ENCODE measurements around the gene MICU1. TPM values are rescaled to one million over a fixed set of nuclear protein-coding genes. Genes with fewer than 3 reads are reported as not detected.

The MICU1 gene
- total RNA-seq, 1 experiment from 2014 or later, result 70.5 TPM

GRCh38 chr10:72667207-72667864, 41.5 kb upstream of the MICU1 start:
- Histone ChIP-seq H3K4me2 (no peak overlapping the region), H4K20me1 (ENCODE audit: insufficient read depth) (no peaks in the 10 kb centered on the region), H3F3A (ENCODE audit: insufficient read depth, low read depth) (peaks cover 15% of the 10 kb centered on the region; the same call in 1 of the 2 replicates), H3K27ac (no peak overlapping the region), H2AFZ (no peak overlapping the region; the same call in 1 of the 2 replicates), H3K79me2 (ENCODE audit: low read depth) (no peaks in the 10 kb centered on the region), H3K27me3 (ENCODE audit: insufficient read depth, low read depth) (no peaks in the 10 kb centered on the region), H3K4me3 (no peak overlapping the region), H3K4me1 (replicated peaks; ENCODE audit: insufficient read depth) (peaks cover 15% of the 10 kb centered on the region), H3K36me3 (ENCODE audit: low read depth) (no peaks in the 10 kb centered on the region), H3K9me3 (ENCODE audit: insufficient read depth, low read depth) (peaks cover 10% of the 10 kb centered on the region), H3K9me2 (ENCODE audit: insufficient read depth) (no peaks in the 10 kb centered on the region)
- intact Hi-C loops (cut with micrococcal nuclease; ENCODE audit: unreplicated experiment), result no loop called here
- CTCF ChIA-PET, result no interaction called here
- TF ChIP-seq CTCF (conservative IDR thresholded peaks at IDR 0.05), result no peak
- no peak for TF ChIP-seq EZH2 (IDR thresholded peaks at IDR 0.05; ENCODE audit: low read depth)
- DNase-seq, result no peak
- POLR2A ChIA-PET (ENCODE audit: unreplicated experiment), result interaction anchor here (0.7 kb wide), 1 partner anchor 167 kb away, joined by 6 read pairs; no protein-coding TSS in a partner anchor
- BruUV-seq (replicated peaks), result no TSS peak

- CTCF ChIA-PET, result interaction anchor here (0.6 kb wide), 1 partner anchor 10 kb away, joined by 5 read pairs; no protein-coding TSS in a partner anchor
- POLR2A ChIA-PET (ENCODE audit: unreplicated experiment), result interaction anchor here (0.6 to 0.7 kb wide), 2 partner anchors 22 to 170 kb away, joined by 4 to 6 read pairs; no protein-coding TSS in a partner anchor
- intact Hi-C loops (cut with micrococcal nuclease; ENCODE audit: unreplicated experiment), result no loop called here
- DNase-seq, result peak; percentile 11 to 94
- Histone ChIP-seq H3F3A (ENCODE audit: insufficient read depth, low read depth) (peaks cover 15% of the 10 kb centered on the region; the same call in 1 of the 2 replicates), H3K27ac (peak overlapping the region; percentile 28), H3K4me2 (no peak overlapping the region), H3K79me2 (ENCODE audit: low read depth) (no peaks in the 10 kb centered on the region), H3K9me3 (ENCODE audit: insufficient read depth, low read depth) (no peaks in the 10 kb centered on the region), H3K4me3 (no peak overlapping the region), H4K20me1 (ENCODE audit: insufficient read depth) (no peaks in the 10 kb centered on the region), H3K9me2 (ENCODE audit: insufficient read depth) (no peaks in the 10 kb centered on the region), H3K36me3 (ENCODE audit: low read depth) (no peaks in the 10 kb centered on the region), H3K4me1 (replicated peaks; ENCODE audit: insufficient read depth) (peaks cover 15% of the 10 kb centered on the region), H3K27me3 (ENCODE audit: insufficient read depth, low read depth) (no peaks in the 10 kb centered on the region), H2AFZ (no peak overlapping the region)
- BruUV-seq (replicated peaks), result no TSS peak
- TF ChIP-seq EZH2 (IDR thresholded peaks at IDR 0.05; ENCODE audit: low read depth) (no peak), CTCF (conservative IDR thresholded peaks at IDR 0.05) (no peak)
These were observed 40.0 kb upstream of the MICU1 start for GRCh38 chr10:72665925-72666324.

- no TSS peak for BruUV-seq (replicated peaks)
- no peak overlapping the region for H3K4me3 ChIP-seq
- H3K9me3 ChIP-seq (ENCODE audit: insufficient read depth, low read depth), result no peaks in the 10 kb centered on the region
- no peaks in the 10 kb centered on the region for H4K20me1 ChIP-seq (ENCODE audit: insufficient read depth)
- H3K27me3 ChIP-seq (ENCODE audit: insufficient read depth, low read depth), result no peaks in the 10 kb centered on the region
- H3K79me2 ChIP-seq (ENCODE audit: low read depth), result no peaks in the 10 kb centered on the region
- H3K4me2 ChIP-seq, result no peak overlapping the region
- intact Hi-C loops (cut with micrococcal nuclease; ENCODE audit: unreplicated experiment), result no loop called here
- peaks cover 22% of the 10 kb centered on the region for H3F3A ChIP-seq (ENCODE audit: insufficient read depth, low read depth)
- peak overlapping the region; percentile 72; the same call in 1 of the 2 replicates for H2AFZ ChIP-seq
- peaks cover 33% of the 10 kb centered on the region for H3K4me1 ChIP-seq (replicated peaks; ENCODE audit: insufficient read depth)
- H3K36me3 ChIP-seq (ENCODE audit: low read depth), result no peaks in the 10 kb centered on the region
- H3K9me2 ChIP-seq (ENCODE audit: insufficient read depth), result no peaks in the 10 kb centered on the region
- DNase-seq, result no peak
- POLR2A ChIA-PET (ENCODE audit: unreplicated experiment), result no interaction called here
- TF ChIP-seq EZH2 (IDR thresholded peaks at IDR 0.05; ENCODE audit: low read depth) (no peak), CTCF (conservative IDR thresholded peaks at IDR 0.05) (no peak)
- CTCF ChIA-PET, result interaction anchor here (0.6 to 0.9 kb wide), 2 partner anchors 12 to 155 kb away, joined by 6 read pairs; no protein-coding TSS in a partner anchor
- H3K27ac ChIP-seq, result no peak overlapping the region
These were observed 38.1 kb upstream of the MICU1 start for GRCh38 chr10:72663971-72664370.

All from PC-9 (cell line).